Measurements from ENCODE around the gene METAP1.
"Not testable (repeated sequence)": the region's sequence is repeated elsewhere in the genome, so short reads cannot be mapped to it uniquely, and the experiment has no call there.

METAP1 gene

DNA sequence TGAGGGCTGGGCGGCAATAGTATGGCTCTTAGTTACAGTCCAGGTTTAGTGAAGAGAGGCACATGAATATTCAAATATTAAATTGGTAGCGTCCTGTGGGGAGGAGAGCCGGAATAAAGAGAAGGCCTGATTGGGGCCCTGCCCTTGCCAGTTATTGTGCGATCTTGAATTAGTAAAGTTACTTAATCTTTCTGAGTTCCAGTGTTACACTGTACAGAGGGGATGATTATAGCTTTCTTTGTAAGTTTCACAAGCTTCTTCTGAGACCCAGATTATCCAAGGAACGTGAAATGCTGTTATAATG is 1.2 kb downstream of the METAP1 start:
- DNase-seq, result peak in 2 of 56 donors; percentile 1 to 4

DNA sequence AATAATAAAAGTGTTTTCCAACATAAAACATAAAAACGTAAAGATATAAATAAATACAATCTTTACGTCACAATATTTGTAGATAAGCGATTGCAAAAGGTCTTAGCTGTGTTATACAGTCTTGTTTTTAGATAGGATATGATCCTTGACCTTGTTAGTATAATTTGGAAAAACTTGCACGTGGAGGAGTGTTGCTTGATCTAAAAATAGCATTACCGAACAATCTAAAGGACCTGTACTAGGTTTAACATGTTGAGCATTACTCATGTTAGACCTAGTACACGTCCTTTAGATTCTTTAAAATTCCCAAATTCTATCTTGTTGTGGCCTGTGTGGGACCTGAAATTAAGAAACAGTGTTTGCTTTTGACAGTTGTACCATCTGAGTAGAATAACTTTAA is 1.6 kb downstream of the METAP1 start:
- DNase-seq, result no peak

DNA sequence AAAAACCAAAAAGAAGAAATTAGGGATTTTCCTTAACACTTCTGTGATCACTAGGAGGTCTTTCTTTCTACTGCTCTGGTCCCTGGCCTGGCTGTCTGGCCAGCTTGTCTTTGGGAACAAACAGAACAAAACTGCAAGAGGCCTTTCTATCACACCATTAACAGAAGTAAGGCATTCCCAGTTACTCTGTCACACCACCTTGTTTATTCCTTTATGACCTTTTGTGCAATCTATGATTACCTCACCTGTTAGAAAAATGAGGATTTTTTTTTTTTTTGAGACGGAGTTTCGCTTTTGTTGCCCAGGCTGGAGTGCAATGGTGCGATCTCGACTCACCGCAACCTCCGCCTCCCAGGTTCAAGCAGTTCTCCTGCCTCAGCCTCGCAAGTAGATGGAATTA is 3.0 kb downstream of the METAP1 start:
- no peak for DNase-seq

DNA sequence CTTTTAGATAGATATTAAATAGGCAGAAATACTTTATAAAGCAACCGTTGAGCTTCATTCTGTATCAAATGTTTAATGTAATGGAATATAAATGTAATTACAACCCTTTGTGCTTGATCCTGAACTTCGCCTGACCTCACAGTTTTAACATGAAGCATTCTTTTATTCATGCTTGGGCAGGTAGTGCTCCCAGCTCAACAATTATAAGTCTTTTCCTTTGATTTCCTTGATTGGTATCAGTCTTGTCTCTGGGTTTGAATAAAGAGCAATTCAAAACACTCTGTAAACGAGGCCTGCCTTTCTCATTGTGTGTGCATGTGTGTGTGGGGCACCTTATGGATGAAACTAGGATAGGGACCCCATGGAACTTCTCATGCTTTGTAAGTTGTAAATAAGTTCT is 6.8 kb downstream of the METAP1 start:
- DNase-seq, result no peak

DNA sequence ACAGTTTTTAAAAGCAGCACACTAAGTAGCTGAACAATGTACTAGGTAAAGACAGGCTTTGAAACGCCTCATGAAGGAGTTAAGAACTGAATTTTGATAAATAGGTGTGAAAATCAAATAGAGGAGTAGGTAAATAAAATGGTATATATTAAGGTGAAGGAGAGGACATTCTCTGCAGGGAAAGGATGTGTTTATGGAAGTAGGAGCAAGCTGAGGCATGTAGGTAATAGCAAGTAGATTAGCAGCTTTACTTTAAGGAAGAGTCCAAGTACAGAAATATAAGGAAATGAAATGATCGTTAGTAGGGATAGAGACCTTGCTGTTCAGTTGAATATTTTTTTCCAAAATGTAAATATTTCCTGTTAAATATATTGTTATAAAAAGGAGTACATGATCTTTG is 12.5 kb downstream of the METAP1 start:
- DNase-seq, result no peak

DNA sequence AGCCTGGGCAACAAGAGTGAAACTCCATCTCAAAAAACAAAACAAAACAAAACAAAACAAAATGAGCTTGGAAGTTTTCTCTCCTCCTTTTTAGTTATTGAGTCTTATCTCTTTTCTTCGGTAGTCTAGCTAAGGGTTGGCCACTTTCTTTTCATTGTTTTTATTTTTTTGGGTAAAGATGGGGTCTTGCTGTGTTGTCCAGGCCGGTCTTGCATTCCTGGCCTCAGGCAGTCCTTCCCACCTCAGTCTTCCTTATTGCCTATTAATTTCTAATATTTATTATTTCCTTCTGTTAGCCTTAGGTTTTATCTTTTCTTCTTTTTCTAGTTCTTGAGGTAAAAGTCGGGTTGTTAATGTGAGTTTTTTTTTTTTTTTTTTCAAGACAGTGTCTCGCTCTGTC is 16.4 kb downstream of the METAP1 start:
- DNase-seq, result no peak

DNA sequence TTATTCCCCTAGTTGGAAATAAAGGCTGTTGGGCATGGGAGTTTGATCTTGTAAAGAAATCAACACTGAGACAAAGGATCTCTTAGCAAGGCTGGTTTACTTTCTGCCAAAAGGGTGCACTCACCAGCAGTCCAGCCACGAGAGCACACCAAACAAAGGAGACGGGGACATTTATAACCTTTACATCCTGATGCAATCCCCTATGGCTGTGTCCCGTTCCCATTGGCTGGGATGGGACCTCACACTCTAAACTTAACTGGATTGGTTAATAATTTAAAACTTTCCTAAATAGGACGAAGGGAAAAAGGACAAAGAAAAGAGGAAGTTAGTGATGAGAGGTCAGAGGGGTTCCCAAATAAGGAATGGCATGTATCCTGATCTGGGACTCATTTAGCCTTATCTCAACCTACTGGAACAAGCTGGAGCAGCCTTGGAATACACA is 17.9 kb downstream of the METAP1 start:
- no peak for DNase-seq

DNA sequence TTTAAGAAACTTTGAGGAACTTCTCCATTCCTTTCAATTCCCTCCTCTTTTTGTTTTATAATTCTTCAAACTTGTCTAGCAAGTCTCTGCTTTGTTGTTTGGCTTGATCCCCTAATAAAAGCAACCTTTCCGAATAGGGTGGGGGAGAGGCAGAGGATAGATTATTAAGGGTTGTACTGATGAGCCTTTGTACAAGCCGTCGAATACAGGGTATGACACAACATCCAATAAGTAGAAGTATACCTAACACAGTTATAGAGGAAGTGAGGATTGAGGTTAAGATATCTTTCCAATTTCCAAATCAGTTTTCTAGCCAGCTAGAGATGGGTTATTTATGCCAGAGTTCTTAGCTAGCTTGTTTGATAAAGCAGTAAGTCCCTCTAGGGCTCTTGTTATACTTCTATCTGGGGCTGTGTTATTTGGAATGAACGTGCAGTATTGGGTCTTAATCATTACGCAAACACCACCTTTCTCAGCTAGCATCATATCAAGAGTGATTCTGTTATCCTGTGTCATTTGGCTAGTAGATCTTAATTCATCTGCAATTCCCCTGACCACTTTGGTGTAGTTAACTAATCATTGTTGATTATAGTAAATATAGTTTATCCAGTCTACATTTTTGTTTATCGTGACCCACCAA is 18.5 kb downstream of the METAP1 start:
- no peak for DNase-seq

DNA sequence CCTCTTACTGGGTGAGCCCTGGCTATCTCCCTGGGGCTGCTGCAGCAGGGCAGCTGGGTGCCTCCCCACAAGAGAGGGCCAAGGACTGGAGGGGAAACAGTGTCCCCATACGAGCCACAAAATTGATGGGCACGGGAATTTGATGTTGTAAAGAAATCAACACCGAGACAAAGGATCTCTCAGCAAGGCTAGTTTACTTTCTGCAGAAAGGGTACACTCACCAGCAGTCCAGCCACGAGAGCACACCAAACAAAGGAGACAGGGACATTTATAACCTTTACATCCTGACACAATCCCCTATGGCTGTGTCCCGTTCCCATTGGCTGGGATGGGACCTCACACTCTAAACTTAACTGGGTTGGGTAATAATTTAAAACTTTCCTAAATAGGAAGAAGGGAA is 25.9 kb downstream of the METAP1 start:
- no peak for DNase-seq

DNA sequence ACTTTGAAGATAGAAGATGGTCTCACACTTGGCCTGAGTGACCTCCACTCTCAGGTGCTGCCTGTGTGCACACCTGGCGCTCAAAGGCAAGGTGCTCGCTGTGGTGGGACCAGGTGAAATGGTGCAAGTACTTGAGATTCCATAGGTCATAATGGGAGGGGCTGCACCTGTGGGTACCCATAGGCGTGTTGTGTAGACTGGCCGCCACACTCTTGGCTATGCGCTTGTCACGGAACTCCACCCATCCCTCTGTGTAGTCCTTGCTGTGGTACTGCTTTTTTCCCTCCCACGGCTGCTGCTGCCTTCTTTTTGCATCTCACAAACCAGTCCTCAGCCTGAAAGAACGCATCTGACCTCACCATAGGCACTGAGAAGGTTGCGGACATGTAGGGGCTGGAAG is 27.0 kb downstream of the METAP1 start:
- DNase-seq, result no peak

DNA sequence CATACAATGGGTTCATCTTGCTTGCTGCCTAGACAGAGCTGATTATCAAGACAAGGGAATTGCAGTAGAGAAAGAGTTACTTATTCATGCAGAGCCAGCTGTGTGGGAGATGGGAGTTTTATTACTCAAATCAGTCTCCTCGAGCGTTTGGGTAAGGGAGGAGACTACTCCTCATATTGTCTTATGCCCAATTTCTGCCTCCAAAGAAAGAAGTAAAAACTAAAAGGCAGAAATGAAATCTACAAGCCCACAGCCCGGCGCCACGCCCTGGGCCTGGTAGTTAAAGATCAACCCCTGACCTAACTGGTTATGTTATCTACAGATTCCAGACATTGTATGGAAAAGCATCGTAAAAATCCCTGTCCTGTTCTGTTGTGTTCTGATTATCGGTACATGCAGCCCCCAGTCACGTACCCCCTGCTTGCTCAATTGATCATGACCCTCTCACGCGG is 28.3 kb downstream of the METAP1 start:
- DNase-seq, result not testable (repeated sequence)

DNA sequence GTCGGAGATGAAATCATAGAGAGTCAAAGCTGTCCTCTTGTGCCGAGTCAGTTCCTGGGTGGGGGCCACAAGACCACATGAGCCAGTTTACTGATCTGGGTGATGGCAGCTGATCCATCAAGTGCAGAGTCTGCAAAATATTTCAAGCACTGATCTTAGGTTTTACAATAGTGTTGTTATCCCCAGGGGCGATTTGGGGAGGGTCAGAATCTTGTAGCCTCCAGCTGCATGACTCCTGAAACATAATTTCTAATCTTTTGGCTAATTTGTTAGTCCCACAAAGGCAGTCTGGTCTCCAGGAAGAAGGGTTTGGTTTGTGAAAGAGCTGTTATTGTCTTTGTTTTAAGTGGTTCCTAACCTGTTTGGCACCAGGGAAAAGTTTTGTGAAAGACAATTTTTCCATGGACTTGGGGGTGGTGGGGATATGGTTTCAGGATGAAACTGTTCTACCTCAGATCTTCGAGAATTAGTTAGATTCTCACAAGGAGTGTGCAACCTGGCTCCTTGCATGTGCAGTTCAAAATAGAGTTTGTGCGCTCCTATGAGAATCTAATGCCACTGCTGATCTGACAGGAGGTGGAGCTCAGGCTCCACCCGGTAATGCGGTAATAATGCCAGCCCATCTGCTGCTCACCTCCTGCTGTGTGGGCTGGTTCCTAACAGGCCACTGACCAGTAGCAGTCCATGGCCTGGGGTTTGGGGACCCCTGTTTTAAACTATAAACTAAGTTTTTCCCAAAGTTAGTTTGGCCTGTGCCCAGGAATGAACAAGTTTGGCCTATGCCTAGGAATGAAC is 29.2 kb downstream of the METAP1 start:
- no peak for DNase-seq

DNA sequence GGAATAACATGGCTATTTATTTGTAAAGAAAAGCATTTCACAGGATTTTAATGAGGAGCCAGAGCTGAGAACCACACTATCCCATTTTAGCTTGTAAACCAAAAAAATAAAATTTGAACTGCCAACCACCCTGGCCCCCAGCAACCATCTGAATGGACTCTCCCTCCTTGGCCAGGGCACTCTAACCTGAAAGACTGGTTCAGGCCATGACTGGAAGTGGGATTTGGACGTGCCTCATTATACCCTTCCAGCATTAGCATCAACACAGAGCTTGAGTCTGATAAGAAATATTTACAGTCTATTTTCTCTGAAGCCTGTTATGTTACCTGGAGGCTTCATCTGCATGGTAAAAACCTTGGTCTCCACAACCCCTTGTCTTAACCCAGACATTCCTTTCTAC is 30.0 kb downstream of the METAP1 start:
- DNase-seq, result no peak

DNA sequence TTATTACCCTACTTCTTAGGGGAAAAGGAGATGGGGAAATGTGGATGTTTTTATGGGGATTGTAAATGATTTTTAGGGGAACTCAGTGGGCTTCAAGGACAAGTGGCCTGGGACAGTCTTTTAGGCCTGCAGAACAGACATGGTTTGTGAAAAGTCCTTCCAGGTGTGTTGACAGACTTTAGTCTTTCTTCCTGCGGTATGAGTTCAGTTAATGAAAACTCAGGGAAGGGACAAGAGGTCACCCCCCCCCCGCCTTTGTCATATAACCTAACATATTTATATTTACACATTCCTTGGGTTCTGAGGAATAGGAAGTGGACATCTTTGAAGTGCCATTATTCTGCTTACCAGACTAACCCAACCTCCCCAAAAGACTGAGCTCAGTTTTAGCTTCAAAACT is 31.8 kb downstream of the METAP1 start:
- DNase-seq, result no peak

DNA sequence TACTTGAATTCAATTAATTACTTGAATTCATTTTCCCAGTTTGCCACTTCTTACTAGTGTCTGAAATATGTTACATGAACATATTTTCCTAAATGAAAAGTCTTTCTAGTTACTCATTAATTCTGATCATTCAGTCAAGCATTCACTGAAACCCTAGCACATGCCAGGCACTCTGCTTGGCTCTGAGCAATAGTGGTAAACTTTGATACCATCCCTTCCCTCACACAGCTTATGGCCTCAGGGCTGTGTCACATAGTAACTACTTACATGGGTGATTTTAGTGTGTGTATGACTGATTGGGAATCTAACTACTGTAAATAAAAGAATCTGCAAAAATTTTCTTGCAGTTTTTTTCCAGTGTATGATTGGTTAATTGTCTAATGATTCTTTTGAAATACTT is 32.7 kb downstream of the METAP1 start:
- DNase-seq, result no peak

DNA sequence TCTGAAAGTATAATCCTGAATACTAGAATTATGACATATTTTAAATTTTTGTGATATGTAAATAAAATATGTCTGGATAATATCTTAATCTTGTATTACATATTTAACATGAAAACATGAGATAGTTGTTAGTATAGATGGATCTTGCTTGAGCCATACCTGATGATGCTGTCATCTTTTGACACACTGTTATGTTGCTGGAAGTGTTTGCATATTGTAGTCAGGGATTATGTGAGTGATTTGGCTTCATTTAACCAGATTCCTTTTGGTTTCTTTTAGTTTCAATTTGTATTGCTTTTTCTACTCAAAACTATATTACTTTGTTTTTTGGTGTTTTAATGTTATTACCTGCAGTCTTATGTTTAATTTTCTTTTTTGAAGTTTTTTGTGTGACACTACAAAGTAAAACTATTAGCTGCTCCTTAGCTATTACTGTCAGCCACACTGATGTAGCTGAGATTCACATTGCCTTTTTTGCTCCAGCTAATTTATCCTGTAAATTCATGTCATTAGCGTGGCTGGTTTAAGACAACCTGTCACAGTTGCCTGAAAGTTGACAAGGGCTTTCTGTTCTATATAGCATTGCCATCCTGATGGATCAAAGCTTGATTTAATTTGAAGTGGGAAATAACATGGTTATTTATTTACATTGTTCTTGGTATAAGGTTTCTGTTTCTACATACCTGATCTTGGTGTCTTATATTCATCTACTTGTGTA is 33.7 kb downstream of the METAP1 start:
- DNase-seq, result no peak

DNA sequence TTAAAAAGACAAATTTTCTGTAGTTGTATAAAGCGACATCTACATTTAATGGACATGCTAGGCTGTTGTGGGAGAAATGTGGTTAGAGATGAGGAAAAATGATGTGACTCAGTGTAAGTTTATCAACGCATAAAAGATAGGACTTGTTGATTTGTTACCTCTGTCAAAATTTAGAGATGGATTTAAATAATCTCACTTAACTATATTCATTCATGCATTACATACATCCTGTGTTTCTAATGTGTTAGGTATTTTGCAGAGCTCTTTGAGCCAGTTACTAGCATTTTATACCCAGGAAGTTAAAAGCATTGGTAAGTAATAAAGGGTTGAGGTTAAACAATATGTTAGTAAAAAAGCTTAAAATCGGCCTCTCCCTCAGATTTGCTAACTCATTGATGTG is 34.3 kb downstream of the METAP1 start:
- no peak for DNase-seq

DNA sequence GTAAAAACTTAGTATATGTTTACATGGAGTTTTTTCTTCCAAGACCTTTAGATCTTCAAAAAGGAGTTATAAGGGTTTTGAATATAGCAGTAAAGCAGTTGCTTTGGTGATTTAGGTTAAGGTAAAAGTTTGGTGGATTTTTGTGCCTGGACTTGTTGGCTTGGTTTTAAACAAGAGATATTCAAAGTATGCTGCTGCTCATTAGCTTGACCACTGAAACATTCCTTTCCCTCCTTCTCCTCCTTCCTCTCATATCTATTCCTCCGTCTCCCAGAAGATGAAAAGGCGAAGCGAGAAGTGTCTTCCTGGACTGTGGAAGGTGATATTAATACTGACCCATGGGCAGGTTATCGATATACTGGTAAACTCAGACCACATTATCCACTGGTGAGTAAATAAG is 38.4 kb downstream of the METAP1 start:
- DNase-seq, result no peak

DNA sequence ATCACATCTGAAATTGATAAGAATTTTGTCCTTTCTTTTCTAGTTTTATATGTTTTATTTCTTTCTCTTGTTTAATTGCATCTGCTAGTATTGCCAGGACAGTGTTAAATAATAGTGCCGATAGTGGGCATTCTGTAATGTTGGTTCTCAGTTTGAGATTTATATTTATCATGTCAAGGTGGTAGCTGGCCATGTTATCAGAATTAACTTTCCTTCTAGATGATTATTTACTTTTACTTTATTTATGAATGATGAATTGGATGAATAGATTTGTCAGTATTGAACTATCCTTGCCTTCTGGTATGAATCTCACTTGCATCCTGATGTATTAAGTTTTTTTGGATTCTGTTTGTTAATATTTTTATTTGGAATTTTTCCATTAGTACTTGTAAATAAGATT is 42.7 kb downstream of the METAP1 start:
- DNase-seq, result no peak

DNA sequence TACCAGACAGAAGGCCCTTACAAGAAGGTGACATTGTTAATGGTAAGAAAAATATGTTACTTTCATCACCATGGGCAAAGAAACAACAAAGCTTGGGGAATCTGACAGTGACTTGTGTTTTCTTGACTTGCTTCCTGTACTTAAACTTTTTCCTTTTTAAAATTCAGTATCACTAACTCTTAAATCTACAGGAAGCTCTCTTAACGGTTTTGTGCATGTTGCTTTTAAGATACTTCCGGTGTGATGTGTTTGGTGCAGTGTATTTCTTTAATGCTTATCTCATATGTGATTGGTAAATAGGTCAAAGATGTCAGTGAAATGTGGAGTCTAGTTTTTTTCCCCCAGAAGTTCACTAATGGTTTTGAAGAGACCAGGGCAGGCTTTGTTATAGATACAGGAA is 47.8 kb downstream of the METAP1 start:
- no peak for DNase-seq

DNA sequence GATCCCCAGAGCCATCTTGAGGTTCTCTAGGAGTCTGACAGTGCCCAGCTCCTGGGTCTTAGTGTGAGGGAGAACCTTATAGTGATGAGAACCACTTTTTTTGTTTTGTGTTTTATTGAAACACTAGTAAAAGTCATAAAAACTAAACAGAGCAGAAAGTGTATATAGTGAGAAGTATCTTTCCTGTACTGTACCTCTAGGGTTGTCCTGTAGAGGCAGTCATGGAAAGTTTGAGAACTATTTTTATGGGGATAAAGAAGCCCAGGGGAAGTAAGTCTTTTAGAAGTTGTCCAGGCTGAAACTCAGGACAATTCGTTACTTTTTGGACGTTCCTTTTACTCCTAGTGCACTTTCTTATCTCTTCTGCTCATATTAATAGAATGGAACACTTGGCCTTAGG is 52.2 kb downstream of the METAP1 start:
- DNase-seq, result no peak

DNA sequence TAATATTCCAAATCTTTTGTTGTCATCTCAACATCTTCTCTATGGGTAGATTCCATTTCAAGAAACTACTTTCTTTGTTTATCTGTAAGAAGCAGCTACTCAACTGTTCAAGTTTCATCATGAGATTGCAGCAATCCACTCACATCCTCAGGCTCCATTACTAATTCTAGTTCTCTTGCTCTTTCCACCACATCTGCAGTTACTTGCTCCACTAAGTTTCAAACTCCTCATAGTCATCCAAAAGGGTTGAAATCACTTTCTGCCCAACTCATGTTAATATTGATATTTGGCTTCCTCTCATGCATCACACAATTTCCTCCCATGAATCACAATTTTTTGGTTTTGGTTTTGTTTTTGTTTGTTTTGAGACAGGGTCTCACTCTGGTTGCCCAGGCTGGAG is 57.4 kb downstream of the METAP1 start:
- no peak for DNase-seq

All from nucleus accumbens (tissue), 56 donors.